HL-60 (cell line): ENCODE measurements around the gene KCNJ6.

Experiments used
- DNase-seq, 2 experiments: peaks; one replicate each; pipeline ENCODE4 v3.0.0-alpha.2; 2010 to 2020; ENCODE audit warnings: low read depth in 1 of 2, low spot score in 1 of 2
- H3K27ac ChIP-seq: fragments of 250-450 bp; sonication (Bioruptor Pico); replicated peaks from 2 replicates; pipeline ENCODE4 v1.5.1; 2020; ENCODE audit warnings: mild to moderate bottlenecking, moderate library complexity
- H3K27me3 ChIP-seq: fragments of 250-450 bp; sonication (Bioruptor Pico); 2 replicates; pipeline ENCODE4 v1.5.1; 2021; ENCODE audit warnings: mild to moderate bottlenecking, moderate library complexity; ENCODE audit not compliant: insufficient read depth, poor library complexity, severe bottlenecking
- H3K4me3 ChIP-seq: replicated peaks from 2 replicates; pipeline ENCODE4 v1.5.1; 2011; ENCODE audit warnings: mild to moderate bottlenecking, control low read depth, low read length; ENCODE audit not compliant: insufficient read depth
- CTCF ChIP-seq: IDR thresholded peaks from one replicate; pipeline ENCODE4 v1.5.1; 2011; ENCODE audit warnings: low read length, control low read depth, inconsistent platforms; ENCODE audit not compliant: insufficient read depth
- GABPA ChIP-seq: IDR thresholded peaks from 2 replicates; pipeline ENCODE4 v1.6.1; 2012; ENCODE audit warnings: low read depth
- POLR2AphosphoS5 ChIP-seq: IDR thresholded peaks from 2 replicates; pipeline ENCODE4 v1.6.1; 2012; ENCODE audit warnings: low read depth
- SPI1 ChIP-seq: IDR thresholded peaks from 2 replicates; pipeline ENCODE4 v1.6.1; 2012; ENCODE audit warnings: low read depth, mild to moderate bottlenecking, borderline replicate concordance
- TF ChIP-seq, protein P1 (sequence below): IDR thresholded peaks from 2 replicates; pipeline ENCODE4 v1.6.1; 2012; ENCODE audit warnings: low read depth; ENCODE audit not compliant: insufficient replicate concordance

KCNJ6 gene

DNA sequence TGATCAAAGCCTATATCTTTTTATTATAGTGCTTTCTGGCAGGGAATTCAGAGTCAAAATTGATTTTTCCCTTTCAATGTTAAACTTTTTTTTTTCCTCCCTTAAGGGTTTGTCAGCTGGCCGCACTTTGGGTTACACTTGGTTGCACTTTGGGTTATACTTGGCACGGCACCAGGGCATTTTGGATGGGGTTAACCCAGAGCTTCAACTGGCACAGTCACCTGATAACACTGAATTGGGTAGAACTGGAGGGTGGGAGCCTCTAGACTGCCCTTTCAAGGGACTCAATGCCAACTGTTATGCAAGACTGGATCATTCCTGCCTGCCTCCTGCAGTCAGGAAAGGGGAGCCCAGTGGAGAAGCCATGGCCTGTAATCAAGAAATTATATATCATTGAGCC, 211.5 kb downstream of the KCNJ6 start:
- TF ChIP-seq GABPA (no peak), SPI1 (no peak), POLR2AphosphoS5 (no peak), CTCF (no peak)
- TF ChIP-seq, protein P1, sequence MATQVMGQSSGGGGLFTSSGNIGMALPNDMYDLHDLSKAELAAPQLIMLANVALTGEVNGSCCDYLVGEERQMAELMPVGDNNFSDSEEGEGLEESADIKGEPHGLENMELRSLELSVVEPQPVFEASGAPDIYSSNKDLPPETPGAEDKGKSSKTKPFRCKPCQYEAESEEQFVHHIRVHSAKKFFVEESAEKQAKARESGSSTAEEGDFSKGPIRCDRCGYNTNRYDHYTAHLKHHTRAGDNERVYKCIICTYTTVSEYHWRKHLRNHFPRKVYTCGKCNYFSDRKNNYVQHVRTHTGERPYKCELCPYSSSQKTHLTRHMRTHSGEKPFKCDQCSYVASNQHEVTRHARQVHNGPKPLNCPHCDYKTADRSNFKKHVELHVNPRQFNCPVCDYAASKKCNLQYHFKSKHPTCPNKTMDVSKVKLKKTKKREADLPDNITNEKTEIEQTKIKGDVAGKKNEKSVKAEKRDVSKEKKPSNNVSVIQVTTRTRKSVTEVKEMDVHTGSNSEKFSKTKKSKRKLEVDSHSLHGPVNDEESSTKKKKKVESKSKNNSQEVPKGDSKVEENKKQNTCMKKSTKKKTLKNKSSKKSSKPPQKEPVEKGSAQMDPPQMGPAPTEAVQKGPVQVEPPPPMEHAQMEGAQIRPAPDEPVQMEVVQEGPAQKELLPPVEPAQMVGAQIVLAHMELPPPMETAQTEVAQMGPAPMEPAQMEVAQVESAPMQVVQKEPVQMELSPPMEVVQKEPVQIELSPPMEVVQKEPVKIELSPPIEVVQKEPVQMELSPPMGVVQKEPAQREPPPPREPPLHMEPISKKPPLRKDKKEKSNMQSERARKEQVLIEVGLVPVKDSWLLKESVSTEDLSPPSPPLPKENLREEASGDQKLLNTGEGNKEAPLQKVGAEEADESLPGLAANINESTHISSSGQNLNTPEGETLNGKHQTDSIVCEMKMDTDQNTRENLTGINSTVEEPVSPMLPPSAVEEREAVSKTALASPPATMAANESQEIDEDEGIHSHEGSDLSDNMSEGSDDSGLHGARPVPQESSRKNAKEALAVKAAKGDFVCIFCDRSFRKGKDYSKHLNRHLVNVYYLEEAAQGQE = no peak
- Histone ChIP-seq H3K27ac (no peak overlapping the region), H3K27me3 (no peaks in the 10 kb centered on the region), H3K4me3 (no peak overlapping the region)
- no peak for DNase-seq

DNA sequence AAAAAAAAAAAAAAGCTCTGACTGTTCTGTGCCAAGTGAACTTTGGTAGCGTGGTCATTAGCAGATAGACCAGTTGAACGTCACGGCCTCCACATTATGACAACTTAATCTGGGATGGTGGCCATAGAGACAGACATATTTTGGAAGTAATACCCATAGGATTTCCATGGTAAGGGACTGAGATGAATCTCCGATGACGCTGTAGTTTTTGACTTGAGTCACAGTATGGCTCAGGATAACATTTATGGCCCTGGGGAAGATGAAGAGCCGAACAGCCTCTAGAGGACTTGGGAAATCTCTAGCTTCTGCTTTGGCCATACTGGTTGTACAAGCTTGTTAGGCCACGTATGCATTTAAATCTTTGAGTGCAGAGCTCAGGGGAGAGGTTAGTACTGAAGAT, 214.0 kb downstream of the KCNJ6 start:
- DNase-seq = no peak
- TF ChIP-seq POLR2AphosphoS5 (no peak), CTCF (no peak), SPI1 (no peak)
- TF ChIP-seq, protein P1 = no peak
- Histone ChIP-seq H3K4me3 (no peak overlapping the region), H3K27me3 (no peaks in the 10 kb centered on the region), H3K27ac (no peak overlapping the region)

- DNase-seq = peak; percentile 30 to 52
- TF ChIP-seq CTCF (peak; percentile 48), POLR2AphosphoS5 (no peak)
Observed at GRCh38 chr21:37700641-37701202, 215.5 kb downstream of the KCNJ6 start.

More at GRCh38 chr21:37700641-37701202, 215.5 kb downstream of the KCNJ6 start:
- Histone ChIP-seq H3K27ac (no peak overlapping the region), H3K4me3 (no peak overlapping the region), H3K27me3 (no peaks in the 10 kb centered on the region)
